Stimulated activated CD4-positive, alpha-beta T cell treated with anti-CD3 and anti-CD28 coated beads, Interleukin-2, amount 100 ng/mL, for 4 hours (primary cell): Measurements from ENCODE around the gene PTGER3.
"Not testable (repeated sequence)": the region's sequence is repeated elsewhere in the genome, so short reads cannot be mapped to it uniquely, and the experiment has no call there.

Source experiments
- DNase-seq: peaks from one replicate; pipeline ENCODE4 v3.0.0-alpha.2; 2020; ENCODE audit warnings: low read depth

Gene PTGER3

GRCh38 chr1:70947835-70948234, 99.8 kb downstream of the PTGER3 start:
- DNase-seq = no peak

- no peak for DNase-seq
Measured at GRCh38 chr1:70945676-70946075, 101.9 kb downstream of the PTGER3 start.

GRCh38 chr1:70945251-70945650, 102.4 kb downstream of the PTGER3 start:
- DNase-seq = no peak

GRCh38 chr1:70941563-70941962, 106.1 kb downstream of the PTGER3 start:
- no peak for DNase-seq

- not testable (repeated sequence) for DNase-seq
Measured at GRCh38 chr1:70940398-70940797, 107.2 kb downstream of the PTGER3 start.

GRCh38 chr1:70934194-70934961, 113.2 kb downstream of the PTGER3 start:
- no peak for DNase-seq

GRCh38 chr1:70930062-70930461, 117.6 kb downstream of the PTGER3 start:
- no peak for DNase-seq

GRCh38 chr1:70922196-70922595, 125.4 kb downstream of the PTGER3 start:
- DNase-seq = no peak
